ENCODE measurements around the gene ARMC12. TPM values are rescaled to one million over a fixed set of nuclear protein-coding genes. Genes with fewer than 3 reads are reported as not detected.
A peak's percentile ranks its signal among the peaks of the same experiment; 100 is the strongest.

ARMC12 gene
- total RNA-seq, 2 experiments from 2014 or later = 1.0 to 1.1 TPM

DNA sequence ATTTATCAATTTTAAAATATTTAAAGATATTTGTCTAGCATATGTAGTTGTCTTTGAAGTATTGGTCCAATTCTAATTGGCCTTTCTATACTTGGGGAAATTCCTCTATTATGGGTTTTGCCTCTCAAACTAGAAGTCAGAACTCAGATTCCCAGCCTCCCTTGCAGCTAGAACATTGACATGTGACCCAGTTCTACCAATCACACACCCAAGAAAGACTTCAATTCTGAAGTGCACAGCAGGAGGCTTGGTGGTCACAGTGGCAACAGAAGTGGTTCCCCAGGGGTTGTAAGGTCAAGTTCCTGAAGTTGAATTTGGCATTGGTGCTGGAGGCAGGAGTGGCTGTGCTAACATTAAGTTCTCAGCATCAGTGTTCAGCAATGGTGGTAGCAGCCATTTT is 33.3 kb upstream of the ARMC12 start:
- DNase-seq = no peak
- Mint-ChIP-seq H3K27me3 (no peaks in the 10 kb centered on the region), H3K4me3 (no peak overlapping the region), H3K9me3 (peaks cover 2% of the 10 kb centered on the region), H3K36me3 (ENCODE audit: low read depth) (no peaks in the 10 kb centered on the region), H3K4me1 (ENCODE audit: low read depth) (peaks cover 3% of the 10 kb centered on the region), H3K27ac (no peak overlapping the region)
- no peak for TF ChIP-seq CTCF (IDR thresholded peaks at IDR 0.05)
- intact Hi-C loops (cut with micrococcal nuclease) = no loop called here
- ChIA-PET CTCF (interaction anchor here (1.1 to 1.2 kb wide), 2 partner anchors 29 to 34 kb away, joined by 3 to 5 read pairs; partner anchors contain the start of gene ARMC12), POLR2A (no interaction called here)
- no peak for ATAC-seq

DNA sequence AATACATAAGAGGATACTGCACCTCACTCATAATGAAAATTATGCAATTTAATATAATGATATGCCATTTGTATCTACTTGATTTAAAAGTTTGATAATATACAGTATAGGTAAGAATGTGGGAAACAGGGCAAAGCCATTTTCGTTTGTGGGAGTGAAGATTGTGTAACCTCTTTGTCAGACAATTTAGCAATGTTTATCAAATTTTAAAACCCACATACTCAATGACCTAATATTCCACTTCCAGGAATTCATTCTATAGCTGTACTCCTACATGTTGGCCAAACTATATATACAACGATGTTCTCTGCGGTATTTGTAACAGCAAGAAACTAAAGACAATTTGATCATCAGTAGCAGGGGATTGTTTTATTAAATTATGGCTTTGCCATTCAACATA is 30.4 kb upstream of the ARMC12 start:
- CTCF ChIA-PET = no interaction called here
- Mint-ChIP-seq H3K9me3 (peaks cover 7% of the 10 kb centered on the region), H3K27ac (no peak overlapping the region), H3K4me1 (ENCODE audit: low read depth) (peaks cover 17% of the 10 kb centered on the region), H3K36me3 (ENCODE audit: low read depth) (peaks cover 3% of the 10 kb centered on the region), H3K4me3 (no peak overlapping the region), H3K27me3 (no peaks in the 10 kb centered on the region)
- ATAC-seq = no peak
- intact Hi-C loops (cut with micrococcal nuclease) = no loop called here
- no peak for DNase-seq
- POLR2A ChIA-PET = no interaction called here
- no peak for TF ChIP-seq CTCF (IDR thresholded peaks at IDR 0.05)

- DNase-seq = no peak
- no peak for ATAC-seq
- Mint-ChIP-seq H3K4me3 (no peak overlapping the region), H3K27ac (no peak overlapping the region), H3K4me1 (ENCODE audit: low read depth) (peaks cover 19% of the 10 kb centered on the region), H3K9me3 (peaks cover 7% of the 10 kb centered on the region), H3K27me3 (no peaks in the 10 kb centered on the region), H3K36me3 (ENCODE audit: low read depth) (peaks cover 3% of the 10 kb centered on the region)
- CTCF ChIA-PET = interaction anchor here (2.0 kb wide), 1 partner anchor 29 kb away, joined by 8 read pairs; the partner anchor contains the start of gene ARMC12
- no peak for TF ChIP-seq CTCF (IDR thresholded peaks at IDR 0.05)
- POLR2A ChIA-PET = interaction anchor here (0.6 kb wide), 1 partner anchor 239 kb away, joined by 3 read pairs; no protein-coding TSS in a partner anchor
- intact Hi-C loops (cut with micrococcal nuclease) = no loop called here
These were observed 29.0 kb upstream of the ARMC12 start for GRCh38 chr6:35707714-35708407.

GRCh38 chr6:35708585-35708984 is 28.2 kb upstream of the ARMC12 start:
- H3K4me1 Mint-ChIP-seq (ENCODE audit: low read depth) = peaks cover 26% of the 10 kb centered on the region
- POLR2A ChIA-PET = no interaction called here
- DNase-seq = no peak
- no peak for TF ChIP-seq CTCF (IDR thresholded peaks at IDR 0.05)
- no peak overlapping the region for H3K4me3 Mint-ChIP-seq
- peaks cover 5% of the 10 kb centered on the region for H3K9me3 Mint-ChIP-seq
- H3K27ac Mint-ChIP-seq = no peak overlapping the region
- H3K36me3 Mint-ChIP-seq (ENCODE audit: low read depth) = peaks cover 3% of the 10 kb centered on the region
- intact Hi-C loops (cut with micrococcal nuclease) = no loop called here
- CTCF ChIA-PET = interaction anchor here (2.0 kb wide), 1 partner anchor 28 kb away, joined by 8 read pairs; the partner anchor contains the start of gene ARMC12
- H3K27me3 Mint-ChIP-seq = no peaks in the 10 kb centered on the region
- no peak for ATAC-seq

DNA sequence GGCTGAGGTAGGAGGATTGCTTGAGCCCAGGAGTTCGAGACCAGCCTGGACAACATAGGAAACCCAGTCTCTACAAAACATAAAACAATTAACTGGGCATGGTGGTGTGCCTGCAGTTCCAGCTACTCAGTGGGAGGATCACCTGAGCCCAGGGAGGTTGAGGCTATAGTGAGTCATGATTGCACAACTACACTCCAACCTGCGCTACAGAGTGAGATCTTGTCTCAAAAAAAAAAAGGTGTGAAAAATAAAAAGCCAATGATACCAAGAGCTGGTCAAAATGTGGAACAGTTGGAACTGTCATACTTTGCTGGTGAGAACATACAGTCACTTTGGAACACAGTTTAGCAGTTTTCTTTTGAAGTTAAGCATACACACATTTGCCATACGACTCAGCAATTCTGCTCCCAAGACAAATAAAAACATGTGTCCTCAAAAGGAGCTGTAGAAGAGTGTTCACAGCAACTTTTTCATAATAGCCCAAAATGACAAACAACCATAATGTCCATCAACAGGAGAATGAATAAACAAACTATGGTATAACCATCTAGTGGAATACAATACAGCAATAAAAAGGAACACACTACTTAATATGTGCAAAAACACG is 26.5 kb upstream of the ARMC12 start:
- no peak overlapping the region for H3K4me3 Mint-ChIP-seq
- intact Hi-C loops (cut with micrococcal nuclease) = loop anchor here (1.0 kb wide), 1 partner anchor 19 kb away; no protein-coding TSS in a partner anchor
- DNase-seq = peak; percentile 74

More for the DNA sequence above, 26.5 kb upstream of the ARMC12 start:
- Mint-ChIP-seq H3K27me3 (no peaks in the 10 kb centered on the region), H3K4me1 (ENCODE audit: low read depth) (peaks cover 30% of the 10 kb centered on the region), H3K36me3 (ENCODE audit: low read depth) (peaks cover 3% of the 10 kb centered on the region), H3K9me3 (peaks cover 5% of the 10 kb centered on the region), H3K27ac (peak overlapping the region; percentile 51)
- ChIA-PET POLR2A (interaction anchor here (1.1 to 11.0 kb wide), 4 partner anchors 9 to 40 kb away, joined by 4 to 95 read pairs (median 7); partner anchors contain the start of gene FKBP5), CTCF (interaction anchor here (0.8 to 1.6 kb wide), 5 partner anchors 18 to 56 kb away, joined by 3 to 14 read pairs (median 4); partner anchors contain the start of gene ARMC12)
- ATAC-seq = peak; percentile 95
- TF ChIP-seq CTCF (IDR thresholded peaks at IDR 0.05) = no peak

All from activated CD8-positive, alpha-beta T cell treated with anti-CD3 and anti-CD28 coated beads for 36 hours (primary cell).